Anterior cingulate cortex (tissue), 58 donors: Measurements from ENCODE around the gene SLC38A2.
"Not testable (repeated sequence)": the region's sequence is repeated elsewhere in the genome, so short reads cannot be mapped to it uniquely, and the experiment has no call there.

ENCODE experiments used
- DNase-seq, 58 donors: peaks; one replicate each; lab custom pipeline; 2025; lab: John Stamatoyannopoulos, UW

SLC38A2 gene

DNA sequence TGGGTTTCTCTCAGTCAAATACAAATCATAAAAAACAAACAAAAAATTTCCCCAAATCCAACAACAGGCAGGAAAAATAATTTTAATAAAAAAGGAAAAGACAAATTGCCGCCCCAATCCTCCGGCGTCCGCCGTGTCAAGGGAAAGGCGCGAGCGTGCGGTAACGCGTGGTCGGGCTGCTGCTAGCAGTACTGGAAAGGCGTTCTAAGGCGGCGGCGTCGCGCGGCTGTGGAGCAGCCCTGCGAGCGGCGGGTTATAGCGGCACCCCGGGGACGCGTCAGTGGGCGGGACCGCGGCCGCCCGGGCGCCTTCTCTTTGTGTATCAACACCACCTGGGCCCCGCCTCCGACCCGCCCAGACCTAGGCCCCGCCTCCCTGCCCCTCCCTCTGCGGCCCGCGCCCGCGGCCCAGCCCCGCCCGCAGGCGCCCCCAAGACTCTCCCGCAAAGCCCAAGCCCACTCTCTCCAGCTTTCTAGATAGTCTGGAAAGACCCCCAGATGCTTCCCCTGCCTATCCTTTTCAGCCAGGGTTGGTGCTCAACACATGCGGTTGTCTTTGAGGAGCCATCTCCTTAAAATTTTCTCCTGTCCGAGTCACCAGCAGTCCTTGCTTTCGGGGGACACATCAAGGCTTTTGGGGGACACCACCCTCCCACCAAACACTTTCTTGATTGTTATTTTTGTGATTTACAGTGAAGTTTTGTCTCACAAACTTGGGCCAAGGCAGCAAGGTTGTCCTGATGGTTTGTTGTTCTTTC, at the start of gene SLC38A2:
TSS of gene SLC38A2 (minus strand) at position 230 of the 757 bp plus-strand sequence. CDS start 1,480 bp downstream, outside the sequence.
- DNase-seq = peak; percentile 36 to 99 (median 93)

DNA sequence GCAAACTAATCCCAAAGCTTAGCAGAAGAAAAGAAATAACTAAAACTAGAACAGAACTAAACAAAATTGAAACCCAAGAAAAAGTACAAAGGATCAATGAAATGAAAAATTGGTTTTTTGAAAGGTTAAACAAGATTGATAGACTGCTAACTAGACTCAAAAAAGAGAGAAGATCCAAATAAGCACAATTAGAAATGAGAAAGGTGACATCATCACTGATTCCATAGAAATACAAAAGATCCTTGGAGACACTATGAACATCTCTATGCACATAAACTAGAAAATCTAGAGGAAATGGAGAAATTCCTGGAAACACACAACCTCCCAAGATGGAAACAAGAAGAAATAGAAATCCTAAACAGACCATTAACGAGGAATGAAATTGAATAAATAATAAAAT, 47.1 kb upstream of the SLC38A2 start:
- DNase-seq = no peak

DNA sequence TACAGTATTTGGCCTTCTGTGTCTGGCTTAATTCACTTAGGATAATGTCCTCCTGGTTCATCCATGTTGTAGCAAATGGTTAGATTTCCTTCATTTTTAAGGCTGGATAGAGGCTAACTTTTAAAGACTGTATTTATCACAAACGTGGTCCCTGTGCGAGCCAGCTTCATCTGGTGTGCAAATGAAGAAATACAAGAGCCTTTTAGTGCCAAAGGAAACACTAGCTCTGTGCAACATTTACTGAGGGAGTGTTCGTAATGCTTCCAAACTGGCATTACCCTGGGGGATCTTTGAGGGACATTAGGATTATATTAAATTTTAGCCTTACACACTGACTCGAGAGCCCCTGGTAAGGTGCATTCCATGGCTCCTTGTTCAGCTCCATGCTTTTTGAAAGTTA, 43.0 kb upstream of the SLC38A2 start:
- DNase-seq = no peak

DNA sequence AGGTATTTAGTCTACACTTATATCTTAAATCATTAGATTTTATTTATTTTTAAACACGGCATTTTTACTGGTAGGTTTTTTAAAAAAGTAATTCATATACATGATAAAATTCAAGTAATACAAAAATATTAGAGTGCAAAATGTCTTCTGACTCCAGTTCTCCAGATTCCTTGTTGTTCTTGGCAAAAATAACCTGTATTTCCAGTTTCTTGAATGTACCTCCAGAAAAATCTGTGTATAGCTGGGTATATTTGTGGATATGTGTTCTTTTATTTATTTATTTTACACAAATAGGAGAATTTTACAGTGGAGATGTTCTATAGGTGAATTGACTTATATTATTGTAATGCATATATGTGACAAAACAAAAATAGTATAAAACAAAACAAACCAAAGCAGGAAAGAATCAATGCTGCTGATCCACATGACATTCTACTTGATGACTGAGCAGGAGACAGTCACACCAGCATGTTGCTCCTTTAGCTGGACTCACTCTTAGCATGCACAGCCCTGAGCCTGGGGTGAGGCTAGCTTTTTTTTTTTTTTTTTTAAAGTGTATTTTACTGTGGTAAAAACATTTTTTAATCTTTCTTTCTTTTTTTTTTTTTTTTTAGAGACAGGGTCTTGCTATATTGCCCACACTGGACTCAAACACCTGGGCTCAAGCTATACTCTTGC, 42.2 kb upstream of the SLC38A2 start:
- DNase-seq = no peak

DNA sequence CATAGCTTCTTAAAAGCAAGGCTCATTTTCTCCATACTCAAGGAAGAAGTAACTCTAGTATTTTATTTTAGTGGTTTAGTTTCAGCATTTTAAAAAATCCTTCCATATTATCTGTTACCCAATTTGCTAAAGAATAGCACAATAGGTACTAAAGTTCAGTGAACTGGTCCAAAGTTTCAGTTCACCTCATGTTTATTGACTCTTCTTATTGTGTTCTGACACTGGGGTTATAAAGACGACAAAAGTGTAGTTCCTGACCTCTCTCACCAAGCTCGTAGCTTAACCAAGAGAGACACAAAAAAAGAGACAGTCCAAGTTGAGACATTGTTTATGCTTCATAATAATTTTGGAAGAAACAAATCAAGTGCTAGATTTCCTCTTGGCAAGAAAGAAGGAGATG, 40.8 kb upstream of the SLC38A2 start:
- DNase-seq = no peak

DNA sequence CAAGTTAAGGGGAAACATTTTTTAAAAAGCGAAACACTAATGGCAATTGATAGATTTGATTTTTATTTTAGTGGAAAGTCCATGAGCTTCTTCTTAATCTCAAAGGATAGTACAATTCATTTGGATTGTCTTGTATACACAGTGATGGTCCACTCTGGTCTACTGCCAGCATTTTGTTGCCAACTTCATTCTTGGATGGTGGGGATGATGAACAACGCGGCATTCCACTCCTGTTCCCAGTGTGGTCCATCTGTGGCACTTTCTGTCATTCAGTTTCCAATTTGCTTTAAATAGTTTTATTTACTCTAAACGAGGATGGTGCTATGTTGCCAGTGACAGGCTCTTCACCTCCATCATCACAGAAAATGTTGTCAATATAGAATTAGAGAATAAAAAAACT, 40.3 kb upstream of the SLC38A2 start:
- DNase-seq = no peak

DNA sequence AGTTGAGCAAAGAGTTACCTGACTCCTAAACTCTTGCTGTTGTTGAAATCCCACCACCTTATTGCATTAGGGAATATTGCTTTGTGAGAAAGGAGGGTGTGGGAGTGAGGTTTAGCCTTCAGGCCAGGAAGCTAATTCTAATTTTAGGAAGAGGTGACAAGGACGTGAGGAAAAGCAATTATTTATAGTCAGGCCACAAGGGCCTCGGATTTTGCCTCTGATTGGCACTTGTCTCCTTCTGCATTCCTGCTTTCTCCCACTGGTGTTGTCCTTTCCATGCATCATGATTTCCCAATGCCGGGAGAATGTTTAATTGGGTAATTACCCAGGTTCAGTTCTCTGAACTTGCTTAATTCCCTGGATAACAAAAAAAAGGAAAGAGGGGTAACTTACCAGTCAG, 37.9 kb upstream of the SLC38A2 start:
- DNase-seq = no peak

DNA sequence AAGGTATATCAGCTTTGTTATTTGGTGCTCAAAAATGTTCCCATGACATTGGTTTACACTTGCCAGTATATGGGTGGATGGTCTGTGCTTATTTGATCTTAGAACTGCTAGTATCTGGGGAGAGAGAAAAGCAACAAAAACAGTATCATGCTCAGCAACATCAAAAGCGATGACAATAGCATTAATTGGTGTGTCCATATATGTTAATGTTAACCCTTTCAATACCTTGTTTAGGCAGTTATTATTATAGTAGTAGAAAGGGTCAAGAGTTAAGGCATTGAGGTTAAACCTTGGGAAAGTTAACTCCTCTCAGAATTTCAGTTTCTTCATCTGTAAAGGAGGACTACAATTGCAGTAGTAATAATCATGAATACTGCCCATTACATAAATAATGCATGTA, 37.4 kb upstream of the SLC38A2 start:
- DNase-seq = no peak

DNA sequence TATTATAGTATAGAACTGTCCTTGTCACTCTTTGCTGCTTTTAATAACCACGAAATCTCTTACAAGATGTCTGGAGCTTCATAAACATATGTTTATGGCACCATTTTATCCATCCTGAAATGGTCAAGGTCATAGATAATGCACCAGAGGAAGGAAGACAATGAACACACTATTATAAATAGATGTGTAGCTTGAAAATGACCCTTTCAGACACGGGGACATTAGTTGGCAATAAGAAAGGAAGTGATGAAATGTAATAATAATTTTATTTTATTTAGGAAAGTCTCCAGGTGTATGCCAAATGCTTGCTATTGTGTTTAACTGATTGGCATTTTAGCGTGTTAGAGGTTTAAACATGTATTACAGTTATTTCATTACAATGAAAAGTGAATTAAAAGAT, 36.8 kb upstream of the SLC38A2 start:
- DNase-seq = no peak

DNA sequence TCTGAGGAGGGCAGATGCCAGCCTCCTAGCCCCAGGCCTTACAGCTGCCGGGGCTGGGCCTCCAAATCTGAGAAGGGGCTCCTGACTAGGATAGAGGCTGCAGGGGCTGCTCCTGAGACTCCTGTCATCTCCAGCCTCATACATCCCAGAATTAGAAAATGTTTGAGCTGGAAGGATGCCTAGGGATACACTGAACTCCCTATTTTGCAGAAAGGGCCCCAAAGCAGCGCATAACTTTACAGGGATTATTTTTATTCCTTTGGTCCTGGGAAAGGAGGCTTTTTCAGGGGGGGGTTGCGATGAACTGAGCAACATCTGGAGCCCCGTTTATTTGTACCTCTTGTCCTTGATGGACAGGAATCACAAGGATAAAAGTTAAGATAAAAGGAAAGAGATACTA, 35.9 kb upstream of the SLC38A2 start:
- no peak for DNase-seq

DNA sequence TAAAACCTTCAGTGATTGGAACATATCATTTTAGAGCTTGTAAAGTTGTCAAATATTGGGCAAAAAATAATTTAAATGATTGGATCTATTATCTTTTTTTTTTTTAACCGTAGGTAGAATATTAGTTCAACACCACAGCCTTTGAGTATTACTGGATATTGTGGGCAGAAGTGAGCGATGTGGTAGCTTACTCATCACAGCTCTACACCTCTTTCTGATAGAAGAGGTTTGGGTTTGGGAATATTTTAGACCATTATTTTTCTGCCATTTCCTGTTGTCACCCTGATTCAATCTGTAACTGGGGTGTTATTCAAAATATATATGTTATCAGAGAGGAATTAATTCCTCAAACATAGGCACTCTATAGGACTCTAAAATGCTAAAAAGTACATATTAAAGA, 34.8 kb upstream of the SLC38A2 start:
- DNase-seq = no peak

DNA sequence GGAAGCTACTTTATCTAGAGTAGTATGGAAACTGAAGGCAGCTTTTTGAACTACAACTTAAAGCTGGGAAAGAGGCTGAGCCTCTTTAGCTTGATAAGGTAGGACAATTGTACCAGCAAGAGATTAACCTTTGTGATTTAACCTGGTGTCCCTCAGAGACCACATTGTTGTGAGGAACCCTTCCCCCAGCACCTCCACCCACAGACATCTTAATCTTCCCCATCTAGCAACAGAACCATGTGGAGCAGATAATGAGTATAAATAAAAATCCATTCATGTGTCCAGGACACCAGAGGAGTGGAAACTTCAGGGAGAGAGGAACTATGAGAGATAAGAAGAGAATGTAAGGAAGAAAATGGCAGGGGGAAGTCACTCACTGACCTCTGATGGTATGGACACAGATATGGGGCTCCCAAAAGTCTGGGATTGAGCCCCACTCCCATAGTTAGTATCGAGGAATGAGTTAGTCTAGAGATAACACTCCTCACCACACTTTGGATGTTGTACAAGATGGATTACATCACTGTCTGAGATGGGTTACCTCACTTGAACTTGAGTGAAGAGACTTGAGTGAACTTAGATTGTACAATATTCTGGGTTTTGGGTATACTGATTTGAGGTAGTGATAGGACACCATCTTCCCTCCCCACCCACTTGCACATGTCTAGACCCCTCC, 33.9 kb upstream of the SLC38A2 start:
- no peak for DNase-seq

DNA sequence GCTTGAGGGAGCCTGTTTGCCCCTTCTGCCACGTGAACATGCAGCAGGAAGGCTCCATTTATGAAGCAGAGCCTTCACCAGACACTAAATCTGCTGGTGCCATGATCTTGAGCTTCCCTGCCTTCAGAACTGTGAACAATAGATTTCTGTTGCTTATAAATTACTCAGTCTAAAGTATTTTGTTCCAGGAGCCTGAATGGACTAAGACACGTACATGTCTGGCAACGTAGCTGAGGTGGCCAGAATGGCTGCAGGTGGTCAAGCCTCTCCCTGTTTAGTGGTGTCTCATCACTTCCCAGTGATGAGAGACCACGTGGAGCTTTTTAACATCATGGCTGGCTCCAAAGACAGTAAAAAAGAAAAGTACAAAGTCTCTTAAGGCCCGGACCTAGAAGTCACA, 32.2 kb upstream of the SLC38A2 start:
- no peak for DNase-seq

DNA sequence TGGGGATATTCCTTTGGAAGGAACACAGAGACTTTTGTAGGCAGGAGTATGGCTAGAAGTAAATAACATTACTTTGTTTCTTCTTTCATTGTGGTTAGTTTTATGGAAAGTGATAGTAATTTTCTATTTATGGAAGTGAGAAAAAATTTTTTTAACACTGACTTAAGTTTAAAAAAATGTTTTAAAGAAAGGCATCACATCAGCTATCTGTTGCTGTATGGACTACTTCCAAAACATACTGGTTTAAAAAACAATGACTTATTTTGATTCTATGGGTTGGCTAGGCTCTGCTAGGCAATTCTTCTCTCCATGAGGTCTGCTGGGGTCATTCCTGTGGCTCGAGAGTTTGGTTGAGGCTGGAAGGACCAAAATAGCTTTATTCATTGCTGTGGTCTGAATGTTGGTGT, 31.7 kb upstream of the SLC38A2 start:
- DNase-seq = no peak

DNA sequence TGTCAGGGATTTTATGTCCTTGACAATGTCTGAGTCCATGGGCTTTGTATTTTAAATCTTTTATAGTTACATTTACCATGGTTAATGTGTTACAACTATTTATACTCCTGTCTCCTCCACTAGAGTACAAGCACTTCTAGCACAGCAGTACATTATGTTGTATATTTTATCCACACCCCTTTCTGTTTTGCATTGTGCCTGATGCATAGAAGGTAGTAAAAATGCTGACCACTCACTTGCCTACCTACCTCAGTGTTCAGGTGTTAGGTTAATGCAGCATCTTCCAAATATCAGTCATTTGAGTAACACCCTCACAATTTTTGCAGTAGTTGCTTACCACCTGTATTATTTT, 31.1 kb upstream of the SLC38A2 start:
- DNase-seq = no peak

DNA sequence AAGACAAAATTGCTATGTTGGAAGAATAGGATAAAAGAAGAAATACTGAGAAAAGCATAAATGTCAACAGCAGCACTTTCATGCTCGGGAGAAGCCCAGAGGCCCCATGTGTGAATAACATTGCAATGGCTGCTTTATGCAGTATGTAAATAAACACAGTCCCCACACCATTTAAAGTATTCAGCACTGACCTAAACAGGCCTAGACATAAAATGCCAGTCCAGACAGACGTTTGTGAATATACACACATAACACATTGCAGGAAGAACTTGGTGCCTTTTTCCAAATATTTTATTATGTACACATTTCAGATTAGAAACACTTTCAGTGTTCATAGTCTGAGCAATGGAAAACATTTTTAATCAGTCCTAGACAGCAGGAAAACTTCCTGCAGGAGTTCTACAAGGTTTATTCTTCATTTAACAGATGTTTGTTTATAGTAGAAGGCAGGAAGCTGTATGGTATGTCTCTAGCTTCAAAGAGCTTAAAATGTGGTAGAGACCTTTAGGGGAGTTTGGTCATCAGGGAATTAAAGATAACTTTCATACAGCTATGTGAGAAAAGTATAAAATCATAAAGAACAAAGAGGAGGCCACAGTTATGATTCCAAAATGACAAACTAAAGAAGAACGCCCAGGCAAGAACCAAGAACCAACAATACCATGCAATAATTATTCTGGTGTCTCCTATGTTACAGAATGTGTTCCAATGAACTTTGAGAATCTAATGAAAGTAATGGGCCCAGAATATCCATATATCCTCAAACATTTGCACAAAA, 30.6 kb upstream of the SLC38A2 start:
- no peak for DNase-seq

DNA sequence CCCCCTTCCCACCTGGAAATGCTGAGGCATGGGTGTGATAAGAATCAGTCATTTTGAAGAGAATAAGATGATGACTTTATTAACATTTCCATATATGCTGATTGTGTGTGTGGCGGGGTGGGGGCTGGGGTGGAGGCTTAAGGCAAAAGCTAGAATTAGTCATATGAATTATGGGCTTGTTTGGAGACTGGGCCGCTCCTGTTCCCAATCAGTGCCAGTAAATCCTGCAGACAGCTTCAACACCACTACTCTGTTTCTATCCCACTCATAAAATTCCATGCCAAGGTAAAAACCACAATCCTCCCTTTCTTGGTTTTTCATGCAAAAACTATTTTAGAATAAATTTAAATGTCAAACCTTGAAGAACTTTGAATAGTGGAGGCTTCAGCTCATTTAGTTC, 29.9 kb upstream of the SLC38A2 start:
- peak in 5 of 58 donors; percentile 4 to 14 (median 4) for DNase-seq

DNA sequence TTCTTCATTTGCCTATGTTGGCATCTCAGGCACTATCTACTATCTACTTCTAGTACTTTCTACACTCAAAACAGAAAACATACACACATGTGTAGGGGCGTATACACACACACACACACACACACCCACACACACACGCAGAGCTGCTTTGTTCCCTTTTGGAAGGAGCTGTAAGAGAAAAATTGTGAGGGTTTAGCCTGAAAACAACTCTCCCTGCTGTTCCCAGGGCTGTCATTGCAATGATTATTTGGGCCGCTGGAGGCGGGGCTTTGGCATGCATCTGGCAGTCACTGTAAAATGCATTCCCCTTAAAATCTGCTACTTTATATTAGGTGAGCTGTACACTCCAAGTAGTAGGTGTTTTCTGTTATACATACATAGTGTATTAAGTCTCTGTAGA, 29.1 kb upstream of the SLC38A2 start:
- DNase-seq = no peak

DNA sequence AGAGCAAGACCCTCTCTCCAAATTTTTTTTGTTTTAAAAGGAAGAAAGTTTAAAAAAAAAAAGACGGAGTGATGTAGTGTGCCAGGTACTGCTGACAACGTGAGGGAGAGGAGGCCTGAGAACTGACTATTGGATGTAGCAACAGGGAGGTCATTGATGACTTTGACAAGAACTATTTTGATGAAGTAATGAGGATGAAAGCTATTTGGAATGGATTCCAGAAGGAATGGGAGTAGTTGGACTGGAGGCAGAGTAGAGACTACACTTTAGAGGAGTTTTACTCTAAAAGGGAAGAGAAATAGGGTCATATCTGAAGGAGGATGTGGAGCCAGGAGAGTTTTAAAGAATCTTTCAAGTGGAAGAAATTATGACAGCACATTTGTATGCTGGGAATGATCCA, 27.8 kb upstream of the SLC38A2 start:
- no peak for DNase-seq

DNA sequence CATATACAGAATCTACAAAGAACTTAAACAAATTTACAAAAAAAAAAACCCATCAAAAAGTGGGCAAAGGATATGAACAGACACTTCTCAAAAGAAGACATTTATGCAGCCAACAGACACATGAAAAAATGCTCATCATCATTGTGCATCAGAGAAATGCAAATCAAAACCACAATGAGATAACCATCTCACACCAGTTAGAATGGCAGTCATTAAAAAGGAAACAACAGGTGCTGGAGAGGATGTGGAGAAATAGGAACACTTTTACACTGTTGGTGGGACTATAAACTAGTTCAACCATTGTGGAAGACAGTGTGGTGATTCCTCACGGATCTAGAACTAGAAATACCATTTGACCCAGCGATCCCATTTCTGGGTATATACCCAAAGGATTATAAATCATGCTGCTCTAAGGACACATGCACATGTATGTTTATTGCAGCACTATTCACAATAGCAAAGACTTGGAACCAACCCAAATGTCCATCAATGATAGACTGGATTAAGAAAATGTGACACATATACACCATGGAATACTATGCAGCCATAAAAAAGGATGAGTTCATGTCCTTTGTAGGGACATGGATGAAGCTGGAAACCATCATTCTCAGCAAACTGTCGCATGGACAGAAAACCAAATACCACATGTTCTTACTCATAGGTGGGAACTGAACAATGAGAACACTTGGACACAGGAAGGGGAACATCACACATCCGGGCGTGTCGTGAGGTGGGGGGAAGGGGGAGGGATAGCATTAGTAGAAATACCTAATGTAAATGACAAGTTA, 27.1 kb upstream of the SLC38A2 start:
- DNase-seq = not testable (repeated sequence)
